GM21381 (cell line): ENCODE measurements around the gene SHC3.

Source experiments
- ATAC-seq: cut with Tn5 transposase; IDR thresholded peaks from one replicate; pipeline ENCODE4 v1.9.1; 2021; ENCODE audit warnings: mild to moderate bottlenecking, moderate library complexity; ENCODE audit not compliant: unreplicated experiment

SHC3 gene

DNA sequence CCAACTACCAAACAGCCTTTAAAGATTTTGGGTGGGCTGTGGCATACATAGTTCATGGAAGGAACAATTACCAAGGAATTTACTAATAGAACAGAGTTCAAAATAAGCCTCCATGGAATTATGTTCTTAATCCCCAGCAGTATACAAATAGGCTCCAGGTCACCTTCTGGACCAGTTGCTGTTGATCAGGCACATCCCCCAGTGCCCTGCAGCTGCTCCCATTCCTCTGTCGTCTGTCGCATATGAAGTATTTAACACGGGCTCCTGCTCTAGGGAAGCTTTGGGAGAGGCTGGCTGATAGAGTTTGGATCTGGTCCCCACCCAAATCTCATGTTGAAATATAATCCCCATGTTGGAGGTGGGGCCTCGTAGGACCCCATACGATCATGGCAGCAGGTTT lies 17.8 kb downstream of the SHC3 start:
- ATAC-seq, result no peak

DNA sequence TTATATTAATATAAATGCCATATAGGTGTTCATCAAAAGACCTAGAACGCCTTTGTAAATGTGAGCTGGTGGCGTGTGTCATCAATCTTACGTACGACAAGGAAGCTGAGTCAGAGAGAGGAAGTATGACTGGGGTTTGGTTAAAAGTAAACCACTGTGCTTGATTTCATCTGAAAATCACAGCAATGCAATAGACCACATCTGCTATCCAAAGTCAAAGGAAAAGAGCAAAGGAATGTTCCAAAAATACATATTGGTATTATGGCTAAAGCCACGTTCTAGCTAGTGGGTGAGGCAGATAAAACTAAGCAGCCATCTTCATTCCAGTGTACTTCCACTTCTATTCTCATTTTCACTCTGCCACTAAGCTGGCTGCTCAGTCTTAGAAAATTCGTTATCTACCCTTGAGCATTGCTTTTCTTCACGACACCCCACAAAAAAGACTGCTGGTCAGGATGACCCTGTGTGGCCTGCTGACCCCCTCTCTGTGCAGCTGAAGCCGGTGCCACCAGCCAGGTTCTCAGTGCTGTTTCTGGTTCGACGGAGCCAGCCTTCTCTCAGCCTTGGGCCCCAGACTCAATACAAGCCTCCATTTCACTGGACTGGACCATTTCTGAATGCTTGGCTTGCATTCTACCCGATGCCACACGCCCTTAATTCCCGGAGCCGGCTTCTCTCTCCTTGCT lies 23.8 kb downstream of the SHC3 start:
- ATAC-seq, result no peak

DNA sequence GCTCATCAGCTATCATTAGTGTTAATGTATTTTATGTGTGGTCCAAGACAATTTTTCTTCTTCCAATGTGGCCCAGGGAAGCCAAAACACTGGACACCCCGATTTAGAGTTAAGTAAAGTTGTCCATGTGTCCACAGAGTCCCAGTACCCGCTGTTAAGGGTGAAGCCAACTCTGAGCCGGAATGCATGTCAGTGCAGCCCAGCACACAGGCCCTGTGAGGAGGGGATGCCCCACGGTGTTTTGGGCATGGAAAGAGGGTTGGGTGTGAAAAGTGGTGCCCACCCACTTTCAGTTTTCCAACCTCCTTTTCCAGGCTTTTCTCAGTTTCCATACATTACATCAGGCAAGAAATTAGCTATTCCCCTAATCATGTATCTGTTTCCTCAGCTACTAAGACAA lies 24.4 kb downstream of the SHC3 start:
- no peak for ATAC-seq

DNA sequence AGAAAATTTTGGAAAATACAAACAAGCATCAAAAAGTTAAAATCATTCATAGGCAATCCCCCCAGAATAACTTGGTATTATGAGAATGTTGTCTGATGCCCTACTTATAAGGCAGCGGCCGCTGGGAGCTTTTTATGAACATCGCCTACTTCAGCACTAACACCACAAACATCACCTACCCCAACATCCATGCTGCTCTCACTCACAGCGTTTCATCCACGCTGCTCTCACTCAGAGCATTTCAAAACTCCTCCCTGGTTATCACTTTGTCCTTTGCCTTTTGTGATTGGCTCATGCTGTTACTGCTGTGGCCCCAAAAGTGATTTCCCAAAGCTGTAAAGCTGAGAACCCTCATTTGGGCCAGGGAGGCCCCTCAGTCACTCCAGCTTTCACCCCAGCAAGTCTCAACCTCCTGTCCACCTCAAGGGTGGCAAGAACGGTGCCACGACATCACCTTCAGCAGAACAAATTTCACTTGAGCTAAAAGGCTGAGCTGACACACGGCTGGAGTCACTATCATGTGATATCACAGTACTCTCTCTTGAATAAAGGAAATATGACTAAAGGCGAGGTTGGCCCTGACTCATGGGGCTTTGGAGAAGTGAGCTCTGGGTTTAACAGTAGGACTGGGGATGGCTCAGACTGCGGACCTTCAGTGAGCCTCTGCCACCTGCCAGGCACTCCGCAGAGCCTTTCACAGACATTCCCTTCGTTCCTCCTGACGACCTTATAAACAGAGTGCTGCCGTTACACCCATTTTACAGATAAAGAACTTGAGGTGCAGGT lies 25.2 kb downstream of the SHC3 start:
- no peak for ATAC-seq

DNA sequence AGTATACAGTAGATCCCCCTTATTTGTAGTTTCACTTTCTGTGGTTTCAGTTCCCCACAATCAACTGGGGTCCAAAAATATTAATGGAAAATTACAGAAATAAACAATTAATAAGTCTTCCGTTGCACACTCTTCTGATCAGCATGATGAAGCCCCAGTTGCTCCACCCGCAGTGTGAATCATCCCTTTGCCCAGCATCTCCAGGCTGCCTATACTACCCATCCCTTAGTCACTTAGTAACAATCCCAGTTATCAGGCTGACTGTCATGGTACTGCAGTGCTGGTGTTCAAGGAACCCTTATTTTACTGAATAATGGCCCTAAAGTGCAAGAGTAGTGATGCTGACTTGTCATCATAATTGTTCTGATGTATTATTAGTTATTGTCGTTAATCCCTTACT lies 28.9 kb downstream of the SHC3 start:
- ATAC-seq, result no peak

DNA sequence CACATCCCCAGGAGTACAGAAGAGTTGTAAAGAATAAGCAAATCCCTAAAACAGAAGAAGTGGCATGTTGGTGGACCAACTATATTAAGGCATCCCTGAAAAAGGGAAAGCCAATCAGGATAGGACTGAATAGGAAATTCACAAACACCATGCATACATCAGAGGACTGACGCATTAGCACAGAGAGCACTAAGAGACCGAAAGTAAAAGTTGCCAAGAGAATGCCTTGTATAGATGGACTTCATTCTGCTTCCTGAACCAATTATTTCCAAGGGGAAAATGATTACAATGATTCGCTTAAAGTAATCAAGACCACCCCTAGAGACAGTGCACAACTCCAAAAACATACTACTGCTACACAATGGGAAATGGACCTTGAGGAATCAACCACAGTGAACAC lies 33.5 kb downstream of the SHC3 start:
- ATAC-seq, result no peak

DNA sequence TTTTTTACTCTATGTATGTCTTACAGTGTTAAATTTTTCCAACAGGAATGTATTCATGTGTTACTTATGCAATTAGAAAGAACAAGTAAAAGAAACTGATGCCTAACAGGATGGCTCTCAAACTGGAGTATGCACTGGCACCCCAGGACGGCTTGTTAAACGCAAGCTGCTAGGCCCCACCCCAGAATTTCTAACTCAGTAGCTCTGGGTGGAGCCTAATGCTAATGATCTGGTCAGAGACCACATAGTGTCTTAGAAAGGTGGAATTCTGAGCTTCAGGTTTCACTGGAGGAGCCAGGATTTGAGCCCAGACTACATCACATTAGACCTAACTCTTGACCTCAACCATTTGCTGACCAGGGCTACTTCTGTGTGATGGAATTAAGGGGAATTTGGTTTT lies 34.4 kb downstream of the SHC3 start:
- ATAC-seq, result no peak

DNA sequence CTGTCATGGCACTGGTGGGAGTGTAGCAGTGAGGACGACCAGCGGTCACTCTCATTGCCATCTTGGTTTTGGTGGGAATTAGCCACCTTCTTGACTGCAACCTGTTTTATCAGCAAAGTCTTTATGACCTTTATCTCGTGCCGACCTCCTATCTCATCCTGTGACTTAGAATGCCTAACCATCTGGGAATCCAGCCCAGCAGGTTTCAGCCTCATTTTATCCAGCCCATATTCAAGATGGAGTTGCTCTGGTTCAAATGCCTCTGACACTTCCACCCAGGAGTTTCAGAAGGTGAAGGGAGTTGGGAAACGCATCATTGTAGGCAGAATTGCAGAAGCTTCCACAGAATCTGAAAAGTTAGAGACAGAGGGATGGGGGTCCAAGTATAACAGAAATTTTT lies 35.4 kb downstream of the SHC3 start:
- no peak for ATAC-seq

DNA sequence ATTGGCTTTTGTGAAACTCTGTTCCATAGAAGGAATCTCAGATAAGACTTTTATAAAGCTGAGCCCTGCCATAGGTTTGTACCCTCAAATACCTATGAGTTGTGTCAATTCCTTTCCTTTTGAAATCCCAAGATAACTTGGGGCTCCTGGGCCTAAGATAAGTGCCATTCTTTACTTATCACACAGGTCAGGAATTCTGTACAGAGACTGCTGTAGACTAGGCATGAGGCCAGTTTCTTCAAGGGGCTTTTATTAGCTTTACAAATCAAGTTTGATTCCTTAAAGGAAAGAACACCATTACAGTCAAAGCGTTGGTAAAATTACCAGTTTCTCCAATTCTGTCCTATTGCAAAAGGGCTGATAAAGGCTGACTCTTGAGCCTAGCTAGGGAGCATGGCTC lies 39.2 kb downstream of the SHC3 start:
- ATAC-seq, result no peak

DNA sequence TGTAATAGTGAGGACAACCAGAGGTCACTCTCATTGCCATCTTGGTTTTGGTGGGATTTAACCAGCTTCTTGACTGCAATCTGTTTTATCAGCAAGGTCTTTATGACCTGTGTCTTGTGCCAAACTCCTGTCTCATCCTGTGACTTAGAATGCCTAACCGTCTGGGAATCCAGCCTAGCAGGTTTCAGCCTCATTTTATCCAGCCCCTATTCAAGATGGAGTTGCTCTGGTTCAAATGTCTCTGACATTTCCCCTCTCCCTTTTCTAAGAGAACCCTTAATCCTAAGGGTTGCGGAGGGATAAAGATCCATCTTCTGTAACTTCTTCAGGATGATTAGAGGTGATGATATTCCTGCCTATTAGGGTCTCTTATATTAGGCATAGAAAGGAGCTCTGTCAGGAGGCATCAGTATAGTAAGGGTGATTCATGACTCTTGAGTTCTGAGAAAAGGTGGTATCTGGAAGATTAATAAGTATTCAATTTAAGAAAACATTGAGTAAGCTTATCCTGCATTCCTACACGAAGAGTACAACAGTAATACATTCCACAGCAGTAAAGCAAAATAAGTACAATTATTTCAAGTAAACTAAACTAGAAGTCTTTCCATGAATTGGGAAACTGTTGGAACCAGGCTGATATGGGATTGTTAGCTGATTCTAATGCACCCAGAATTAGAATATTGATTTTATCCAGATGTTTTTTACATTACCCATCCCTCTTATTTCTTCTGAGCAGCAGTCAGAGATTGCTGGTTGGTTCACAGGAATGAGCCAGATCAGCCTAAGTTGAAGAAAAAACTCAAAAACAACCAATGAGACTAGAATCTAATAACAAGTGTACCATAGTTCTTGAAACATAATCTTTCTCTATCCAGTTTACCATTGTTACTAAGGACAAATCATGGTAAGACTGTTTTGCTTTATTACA lies 39.9 kb downstream of the SHC3 start:
- no peak for ATAC-seq

DNA sequence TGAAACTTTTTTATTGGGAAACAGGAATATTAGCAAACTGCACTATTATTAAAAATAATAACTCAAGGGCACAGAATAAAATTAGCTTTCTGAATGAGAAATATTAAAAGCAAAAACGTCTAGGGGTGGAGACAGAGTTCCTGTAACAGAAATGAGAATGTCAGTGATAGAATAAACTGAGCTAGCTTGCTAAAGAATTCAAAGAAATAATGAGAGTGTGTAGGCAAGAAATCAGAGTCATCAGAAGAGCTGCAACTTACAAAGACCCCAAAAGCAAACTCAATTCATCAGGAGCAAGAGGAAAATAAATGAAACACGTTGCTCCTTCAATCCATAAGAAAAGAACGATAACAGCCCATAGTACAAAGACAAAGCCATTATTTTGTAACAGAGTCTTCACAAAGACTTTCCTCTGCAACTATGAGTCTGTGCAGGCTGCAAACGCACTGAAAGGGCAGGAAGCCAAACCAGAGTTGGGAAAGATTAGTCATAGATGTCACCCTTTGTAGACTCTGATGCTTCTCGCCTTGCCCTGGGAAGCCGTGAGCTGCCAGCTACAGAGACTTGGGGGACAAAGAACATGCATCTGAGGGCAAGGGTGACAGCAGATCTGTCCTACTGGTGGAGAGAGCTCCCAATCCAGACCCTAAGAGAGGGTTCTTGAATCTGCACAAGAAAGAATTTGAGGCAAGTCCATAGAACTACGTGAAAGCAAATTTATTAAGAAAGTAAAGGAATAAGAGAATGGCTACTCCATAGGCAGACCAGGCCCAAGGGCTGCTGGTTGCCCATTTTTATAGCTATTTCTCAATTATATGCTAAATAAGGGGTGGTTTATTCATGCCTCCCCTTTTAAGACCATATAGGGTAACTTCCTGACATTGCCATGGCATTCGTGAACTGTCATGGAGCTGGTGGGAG lies 40.8 kb downstream of the SHC3 start:
- no peak for ATAC-seq

DNA sequence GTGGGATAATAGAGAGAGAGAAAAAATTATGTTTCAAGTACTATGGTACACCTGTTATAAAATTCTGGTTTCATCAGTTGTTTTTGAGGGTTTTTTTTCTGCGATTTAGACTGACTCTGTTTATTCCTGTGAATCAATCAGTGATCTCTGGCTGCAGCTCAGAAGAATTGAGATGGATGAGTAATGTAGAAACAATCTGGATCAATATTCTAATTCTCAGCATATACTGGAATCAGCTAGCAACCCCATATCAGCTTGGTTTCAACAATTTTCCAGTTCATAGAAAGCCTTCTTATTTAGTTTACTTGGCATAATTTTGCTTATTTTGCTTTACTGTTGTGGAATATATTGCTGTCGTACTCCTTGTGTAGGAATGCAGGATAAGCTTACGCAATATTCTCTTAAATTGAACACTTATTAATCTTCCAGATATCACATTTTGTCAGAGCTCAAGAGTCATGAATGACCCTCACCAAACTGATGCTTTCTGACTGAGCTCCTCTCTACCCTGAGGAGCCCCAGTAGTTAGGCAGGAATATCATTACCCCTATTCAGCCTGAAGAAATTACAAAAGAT lies 42.9 kb downstream of the SHC3 start:
- ATAC-seq, result no peak

DNA sequence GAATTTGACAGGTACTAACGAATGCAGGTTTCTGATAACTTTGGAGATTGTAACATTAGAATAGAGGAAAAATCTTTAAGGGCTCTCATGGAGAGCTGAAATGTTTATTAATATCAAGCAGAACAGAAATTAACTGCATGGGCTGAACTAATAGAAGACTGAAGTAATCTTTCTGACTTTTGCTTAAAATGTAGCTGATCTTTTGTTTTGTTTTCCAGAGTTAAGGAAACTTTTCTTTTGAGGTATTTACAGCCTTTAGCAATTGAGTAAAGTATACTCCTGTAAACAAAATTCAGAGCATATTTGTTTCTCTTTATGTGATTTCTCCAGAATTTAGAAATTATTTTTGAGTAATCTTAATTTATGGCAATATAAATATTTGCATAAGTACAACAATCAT lies 43.9 kb downstream of the SHC3 start:
- no peak for ATAC-seq

DNA sequence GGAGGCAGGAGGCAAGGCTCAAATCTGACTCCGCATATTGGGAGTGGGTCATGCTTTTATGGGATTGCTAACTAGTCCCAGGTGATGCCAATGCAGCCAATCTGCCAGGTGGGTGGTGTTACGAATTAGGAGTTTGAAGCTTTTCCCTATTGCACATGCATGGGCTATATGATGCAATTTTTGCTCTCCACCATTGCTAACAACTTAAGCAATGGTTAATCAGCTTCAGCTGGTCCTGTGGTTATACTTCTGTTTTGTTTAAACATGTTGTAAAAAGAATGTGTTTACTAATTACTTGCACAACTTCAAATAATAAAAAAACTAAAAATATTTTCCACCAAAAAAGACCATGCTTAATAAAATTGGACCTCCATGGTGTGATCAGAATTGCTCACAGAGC lies 55.7 kb downstream of the SHC3 start:
- no peak for ATAC-seq

DNA sequence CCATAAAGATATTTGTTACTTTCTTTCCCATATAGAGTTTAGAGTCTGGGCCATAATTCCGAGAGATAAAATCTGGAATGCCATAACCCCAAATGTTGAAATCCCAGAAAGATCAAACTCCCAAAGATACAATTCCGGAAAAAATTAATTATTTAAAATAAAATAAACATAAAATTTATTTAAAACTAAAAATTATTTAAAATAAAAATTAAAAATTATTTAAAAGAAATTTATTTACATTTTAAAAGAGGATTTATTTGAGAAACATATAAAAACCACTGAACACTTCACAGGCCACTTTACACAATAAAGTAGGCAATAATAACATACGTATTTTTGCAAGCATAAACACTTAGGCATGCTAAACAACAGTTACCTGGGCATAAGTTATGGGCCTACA lies 57.9 kb downstream of the SHC3 start:
- no peak for ATAC-seq

DNA sequence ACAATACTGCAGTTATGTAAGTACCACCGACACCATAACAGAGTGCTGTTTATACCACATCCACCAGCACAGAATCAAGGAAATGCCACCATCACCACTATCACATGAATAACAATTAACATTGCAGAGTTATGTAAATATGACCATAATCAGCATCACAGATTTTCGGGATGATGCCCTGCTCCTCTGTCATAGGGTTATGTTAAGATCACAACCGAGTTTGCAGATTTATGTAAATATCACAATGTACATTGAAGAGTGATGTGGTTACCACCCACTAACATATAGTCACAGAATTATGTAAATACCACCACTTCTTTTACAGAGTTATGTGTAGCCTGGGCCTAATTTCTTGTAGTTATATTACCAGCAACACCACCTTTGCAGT lies 61.8 kb downstream of the SHC3 start:
- ATAC-seq, result no peak

DNA sequence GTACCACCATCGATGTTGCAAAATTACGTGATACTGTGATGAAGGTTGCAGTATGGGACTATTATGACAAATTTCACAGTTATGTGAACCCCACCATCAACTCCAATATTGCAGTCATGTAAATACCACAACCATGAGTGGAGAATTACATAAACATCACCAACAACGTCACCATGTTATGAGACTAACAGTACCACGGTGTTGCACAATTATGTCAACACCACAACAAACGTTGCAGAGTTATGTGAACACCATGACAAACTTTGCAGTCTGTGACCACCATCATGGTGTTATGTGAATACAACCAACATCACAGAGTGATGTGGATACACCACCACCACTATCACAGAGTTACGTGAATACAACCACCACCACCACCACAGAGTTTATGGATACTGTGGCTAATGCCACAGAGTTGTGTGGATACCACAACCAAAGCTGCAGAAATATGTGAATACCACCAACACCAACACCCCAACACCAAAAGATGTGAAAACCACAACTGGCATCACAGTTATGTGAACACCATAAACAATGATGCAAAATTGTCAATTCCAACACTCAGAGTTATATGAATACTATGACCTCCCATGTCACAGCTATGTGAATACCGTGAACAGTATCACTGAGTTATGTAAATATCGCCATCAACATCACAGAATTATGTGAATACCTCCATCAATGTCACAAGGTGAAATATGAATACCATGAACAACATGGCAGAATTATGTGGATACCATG lies 62.4 kb downstream of the SHC3 start:
- ATAC-seq, result no peak

DNA sequence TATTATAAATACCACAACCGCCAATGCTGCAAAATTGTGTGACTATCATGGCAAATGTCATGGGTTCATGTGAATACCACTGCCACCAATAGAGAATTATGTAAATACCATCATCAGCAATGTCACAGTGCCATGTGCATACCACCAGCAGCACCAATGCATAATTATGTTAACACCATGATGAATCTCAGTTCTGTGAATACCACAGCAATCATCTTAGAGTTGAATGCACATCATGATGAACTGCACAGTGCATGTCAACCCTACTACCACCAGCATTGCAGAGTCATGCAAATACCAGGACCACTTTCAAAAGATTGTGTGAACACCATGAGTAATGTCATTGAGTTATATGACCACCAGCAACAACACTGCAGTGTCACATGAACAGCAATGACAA lies 63.2 kb downstream of the SHC3 start:
- no peak for ATAC-seq

DNA sequence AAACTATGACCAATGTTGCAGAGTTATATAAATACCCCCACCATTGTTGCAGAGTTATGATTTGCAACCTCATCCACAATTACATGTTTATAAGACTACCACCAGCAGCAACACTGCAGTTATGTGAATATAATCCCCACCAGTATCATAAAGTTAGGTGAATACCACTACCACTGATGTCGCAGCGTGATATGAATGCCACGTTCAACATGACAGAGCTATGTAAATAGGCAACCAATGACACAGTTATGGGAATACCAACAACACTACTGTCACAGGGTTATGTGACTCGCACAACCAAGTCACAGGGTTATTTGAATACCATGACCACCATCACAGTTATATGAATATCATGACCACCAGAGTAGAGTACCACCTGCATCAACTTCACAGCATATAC lies 63.9 kb downstream of the SHC3 start:
- no peak for ATAC-seq

DNA sequence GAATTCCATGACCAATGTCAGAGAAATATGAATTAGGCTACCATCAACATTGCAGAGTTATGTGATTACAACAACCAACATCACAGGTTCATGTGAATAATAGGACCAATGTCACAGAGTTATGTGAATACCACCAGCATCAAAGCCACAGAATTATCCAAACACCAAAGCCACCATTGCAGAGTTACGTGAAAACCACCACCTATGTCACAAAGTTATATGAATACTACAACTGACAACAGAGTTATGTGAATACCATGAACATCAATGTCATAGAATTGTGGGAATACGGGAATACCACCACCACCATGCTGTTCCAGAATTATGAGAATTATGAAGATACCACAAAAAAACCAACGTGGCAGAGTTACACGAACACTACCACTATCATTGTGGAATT lies 64.8 kb downstream of the SHC3 start:
- no peak for ATAC-seq
